GM12878 (cell line): Measurements from ENCODE around the gene SLC32A1. TPM values are rescaled to one million over a fixed set of nuclear protein-coding genes. Genes with fewer than 3 reads are reported as not detected.

Experiments used
- ATAC-seq: fragments of 200-7000 bp; cut with Tn5 transposase; 3 replicates; pipeline ENCODE4 v1.9.1; 2020; ENCODE audit warnings: mild to moderate bottlenecking, moderate library complexity
- BruUV-seq: library from RNA; stranded (reverse); fragments of 400-500 nt; replicated peaks from 2 replicates; lab custom pipeline; 2021; lab: Mats Ljungman, UMichigan
- CTCF ChIA-PET: fragments of 300-600 bp; sonication (Branson Sonifier 250); formaldehyde crosslinking; extraction: SDS; loops from one replicate; lab custom pipeline; 2021; ENCODE audit warnings: inconsistent platforms; lab: Yijun Ruan, JAX
- POLR2A ChIA-PET: fragments of 350-600 bp; formaldehyde crosslinking; extraction: SDS; loops from one replicate; lab custom pipeline; 2021; ENCODE audit warnings: inconsistent platforms; lab: Charles Lee
- RAD21 ChIA-PET: fragments of 300-600 bp; sonication (Branson Sonifier 250); formaldehyde crosslinking; loops from one replicate; lab custom pipeline; 2023; ENCODE audit warnings: antibody characterized with exemption; ENCODE audit not compliant: unreplicated experiment; lab: Charles Lee
- SMC1A ChIA-PET: fragments of 300-600 bp; sonication (Branson Sonifier 250); formaldehyde crosslinking; loops from one replicate; lab custom pipeline; 2023; ENCODE audit not compliant: unreplicated experiment, uncharacterized antibody; lab: Charles Lee
- DNase-seq: peaks from one replicate; pipeline ENCODE4 v3.0.0-alpha.2; 2011; ENCODE audit warnings: low read depth, low spot score
- FAIRE-seq: peaks from 3 replicates; lab custom pipeline; 2011; peaks lifted over from hg19 to GRCh38; lab: Jason Lieb, UNC
- H2AFZ ChIP-seq: 2 replicates; pipeline ENCODE4 v1.6.0; 2011; ENCODE audit warnings: low read depth, low read length, control low read depth; ENCODE audit not compliant: control insufficient read depth
- H3K27ac ChIP-seq: 2 replicates; pipeline ENCODE4 v1.5.1; 2011; ENCODE audit warnings: control low read depth; ENCODE audit not compliant: control insufficient read depth, insufficient read depth
- H3K27me3 ChIP-seq, 2 experiments: replicated peaks in 1 of 2; 2 replicates each; pipeline versions ENCODE4 v1.6.0 to v1.6.1; 2011; ENCODE audit warnings: low read length in 1 of 2; ENCODE audit not compliant: control insufficient read depth in 2 of 2, insufficient read depth in 2 of 2
- H3K36me3 ChIP-seq, 2 experiments: 2 replicates each; pipeline ENCODE4 v1.5.1; 2011; ENCODE audit warnings: low read length in 1 of 2; ENCODE audit not compliant: control insufficient read depth in 2 of 2, insufficient read depth in 2 of 2
- H3K4me1 ChIP-seq: 2 replicates; pipeline ENCODE4 v1.6.1; 2011; ENCODE audit warnings: mild to moderate bottlenecking, low read length, moderate library complexity, mixed read lengths; ENCODE audit not compliant: control insufficient read depth, insufficient read depth
- H3K4me2 ChIP-seq: 2 replicates; pipeline ENCODE4 v1.6.0; 2011; ENCODE audit warnings: control low read depth; ENCODE audit not compliant: control insufficient read depth, insufficient read depth
- H3K4me3 ChIP-seq: fragments of 200-600 bp; sonication (generic); 2 replicates; pipeline ENCODE4 v1.5.1; 2016
- H3K79me2 ChIP-seq: 2 replicates; pipeline ENCODE4 v1.6.0; 2011; ENCODE audit warnings: low read length; ENCODE audit not compliant: control insufficient read depth, insufficient read depth
- H3K9ac ChIP-seq: 2 replicates; pipeline ENCODE4 v1.8.0; 2011; ENCODE audit warnings: low read length, control low read depth, mixed read lengths; ENCODE audit not compliant: control insufficient read depth, insufficient read depth
- H3K9me3 ChIP-seq: replicated peaks from 3 replicates; pipeline ENCODE4 v1.5.1; 2011; ENCODE audit warnings: mild to moderate bottlenecking, low read length; ENCODE audit not compliant: control insufficient read depth, insufficient read depth
- H4K20me1 ChIP-seq: 2 replicates; pipeline ENCODE4 v1.6.0; 2011; ENCODE audit not compliant: control insufficient read depth, insufficient read depth
- BMI1 ChIP-seq: fragments of 450-650 bp; IDR thresholded peaks from 2 replicates; pipeline ENCODE4 v1.6.1; 2016; ENCODE audit warnings: mild to moderate bottlenecking, moderate library complexity, borderline replicate concordance
- EZH2 ChIP-seq: IDR thresholded peaks from 2 replicates; pipeline ENCODE4 v1.6.1; 2012; ENCODE audit warnings: low read depth, mild to moderate bottlenecking, control low read depth, inconsistent platforms, low read length, borderline replicate concordance; ENCODE audit not compliant: control insufficient read depth
- HDAC6 ChIP-seq: fragments of 200-600 bp; sonication (generic); IDR thresholded peaks from one replicate; pipeline ENCODE4 v1.8.0; 2017; ENCODE audit warnings: antibody characterized with exemption; ENCODE audit not compliant: unreplicated experiment
- IKZF1 ChIP-seq: fragments of 450-650 bp; conservative IDR thresholded peaks from 2 replicates; pipeline ENCODE4 v1.6.1; 2017; ENCODE audit warnings: antibody characterized with exemption, mild to moderate bottlenecking
- KLF5 ChIP-seq: fragments of 450-650 bp; IDR thresholded peaks from 2 replicates; pipeline ENCODE4 v1.6.1; 2014; ENCODE audit warnings: mild to moderate bottlenecking; ENCODE audit not compliant: partially characterized antibody
- LARP7 ChIP-seq: fragments of 450-650 bp; IDR thresholded peaks from 2 replicates; pipeline ENCODE4 v1.6.1; 2017; ENCODE audit warnings: mild to moderate bottlenecking
- MXI1 ChIP-seq: fragments of 150-350 bp; IDR thresholded peaks from 2 replicates; pipeline ENCODE4 v1.6.1; 2011; ENCODE audit warnings: low read depth, mild to moderate bottlenecking, inconsistent platforms, low read length, improper control_type of control experiment
- RAD51 ChIP-seq: fragments of 450-650 bp; IDR thresholded peaks from 2 replicates; pipeline ENCODE4 v1.6.1; 2016; ENCODE audit warnings: moderate library complexity, mild to moderate bottlenecking, inconsistent platforms
- TCF7 ChIP-seq: IDR thresholded peaks from 2 replicates; pipeline ENCODE4 v1.6.1; 2014; ENCODE audit warnings: antibody characterized with exemption, borderline replicate concordance
- ZZZ3 ChIP-seq: IDR thresholded peaks from 2 replicates; pipeline ENCODE4 v1.6.1; 2011; ENCODE audit warnings: low read depth; ENCODE audit not compliant: control insufficient read depth, insufficient read length
- WGBS: methylation state at CpG from one replicate; pipeline ENCODE4 v1.1.6; 2016; ENCODE audit warnings: low lambda C conversion rate; ENCODE audit not compliant: insufficient replicate concordance, insufficient coverage; ENCODE audit errors: missing lambda C conversion rate; 5-methylcytosine and 5-hydroxymethylcytosine counted together
- in situ Hi-C: fragments of 300-500 bp; cut with MboI; formaldehyde crosslinking; loops from 9 replicates; pipeline ENCODE4 v1.14.3; 2018; ENCODE audit warnings: mixed read lengths
- intact Hi-C: fragments of 100-400 bp; cut with micrococcal nuclease; formaldehyde crosslinking; loops from one replicate; pipeline ENCODE4 v1.14.2; 2022; ENCODE audit not compliant: unreplicated experiment
- polyA plus RNA-seq, 11 experiments: library from polyadenylated mRNA; depleted of rRNA in 4 of 11; unstranded in 6 of 11; stranded (reverse) in 5 of 11; fragments of >200 nt; fragmentation: Nextera tagmentation in 4 of 11; fragmentation: Illumina TruSeq in 1 of 11; extraction: Ambion mirVana in 4 of 11; extraction: Trizol in 1 of 11; gene quantifications; 1 replicate in 1 of 11; 2 replicates in 10 of 11; pipeline versions ENCODE4 v1.2.1 to v1.2.3, GENCODE V29; 2011 to 2016; ENCODE audit warnings: inconsistent platforms in 2 of 11, missing spikeins in 2 of 11, low read depth in 1 of 11
- total RNA-seq, 4 experiments: library from RNA; depleted of rRNA in 3 of 4; stranded (reverse); fragments of >200 nt in 3 of 4; fragmentation: Illumina TruSeq in 1 of 4; extraction: Trizol in 1 of 4; gene quantifications; 2 replicates each; pipeline versions ENCODE4 v1.2.1 to v1.2.3, GENCODE V29; 2013 to 2021
- TF ChIP-seq, protein P1 (sequence below): IDR thresholded peaks from 2 replicates; pipeline ENCODE4 v1.6.1; 2011; ENCODE audit warnings: low read depth, mild to moderate bottlenecking, low read length, moderate library complexity, borderline replicate concordance; ENCODE audit errors: extremely low read depth
- TF ChIP-seq, protein P2 (sequence below): IDR thresholded peaks from 2 replicates; pipeline ENCODE4 v1.6.1; 2011; ENCODE audit warnings: low read depth, low read length, improper control_type of control experiment, borderline replicate concordance

SLC32A1 gene
- total and polyA plus RNA-seq, 10 of the 15 experiments (the other 5 are each of a cell fraction or from before 2014, with no cell fraction given) = not detected

DNA sequence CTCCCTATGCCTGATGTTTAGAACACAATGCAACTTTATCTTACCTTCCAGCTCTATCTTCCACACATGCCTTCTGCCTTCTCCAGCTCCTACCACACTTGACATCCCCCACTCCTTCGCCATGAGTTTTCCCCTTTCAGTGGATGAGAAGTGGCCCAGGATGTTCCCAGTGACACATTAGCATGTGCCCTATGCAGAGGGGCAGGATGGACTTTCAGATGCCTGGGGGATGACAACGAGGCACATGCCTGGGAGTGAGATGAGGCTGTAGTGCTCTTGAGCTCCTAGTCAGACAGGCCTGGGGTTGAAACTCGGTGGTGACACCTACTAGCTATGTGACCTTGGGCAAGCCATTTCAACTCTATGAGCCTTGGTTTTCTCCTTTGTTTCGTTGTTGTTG lies 20.1 kb upstream of the SLC32A1 start:
- intact Hi-C loops = no loop called here
- in situ Hi-C loops = no loop called here
- DNase-seq (no peak), ATAC-seq (no peak), FAIRE-seq (no peak)
- Histone ChIP-seq H3K27me3 (peaks cover 7 to 9% of the 10 kb centered on the region in 2 experiments; a peak in 3 of 4 replicates), H3K9me3 (no peaks in the 10 kb centered on the region), H3K36me3 (no peaks in the 10 kb centered on the region), H3K27ac (no peak overlapping the region), H3K4me1 (no peaks in the 10 kb centered on the region), H3K4me2 (no peak overlapping the region), H3K4me3 (no peak overlapping the region), H3K79me2 (no peaks in the 10 kb centered on the region), H3K9ac (no peak overlapping the region), H4K20me1 (no peaks in the 10 kb centered on the region), H2AFZ (no peak overlapping the region)
- ChIA-PET RAD21 (no interaction called here), SMC1A (no interaction called here), CTCF (interaction anchor here (1.0 kb wide), 1 partner anchor 47 kb away, joined by 3 read pairs; no protein-coding TSS in a partner anchor), POLR2A (no interaction called here)
- 4% methylated on average over 4 of the region's 4 CpGs for WGBS
- BruUV-seq = no TSS peak
- no peak for TF ChIP-seq RAD51
- TF ChIP-seq EZH2 = no peak
- TF ChIP-seq MXI1 = no peak
- no peak for TF ChIP-seq LARP7
- TF ChIP-seq KLF5 = no peak
- TF ChIP-seq, protein P1, sequence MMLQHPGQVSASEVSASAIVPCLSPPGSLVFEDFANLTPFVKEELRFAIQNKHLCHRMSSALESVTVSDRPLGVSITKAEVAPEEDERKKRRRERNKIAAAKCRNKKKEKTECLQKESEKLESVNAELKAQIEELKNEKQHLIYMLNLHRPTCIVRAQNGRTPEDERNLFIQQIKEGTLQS = no peak

DNA sequence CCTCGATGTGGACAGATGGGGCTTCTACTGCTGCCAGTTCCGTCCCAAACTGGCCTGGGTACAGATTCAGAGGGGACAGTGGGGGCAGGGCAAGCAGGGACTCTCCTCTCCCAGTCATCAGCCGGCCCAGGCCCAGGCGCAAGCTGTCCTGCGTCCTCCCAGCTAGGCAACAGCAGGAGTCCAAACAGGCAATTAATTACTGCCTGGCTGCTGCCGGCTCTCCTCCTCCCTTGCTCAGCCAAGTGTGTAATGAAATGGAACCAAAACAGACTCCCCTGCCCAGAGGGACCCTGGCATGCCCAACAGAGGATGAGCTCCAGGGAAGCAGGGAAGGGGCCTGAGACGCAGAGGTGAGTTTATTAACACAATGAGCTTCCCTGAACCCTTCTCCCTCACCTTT lies 17.8 kb upstream of the SLC32A1 start:
- RAD21 ChIA-PET = no interaction called here
- in situ Hi-C loops = no loop called here
- no peaks in the 10 kb centered on the region for H3K79me2 ChIP-seq
- H3K27ac ChIP-seq = no peak overlapping the region
- CTCF ChIA-PET = interaction anchor here (0.7 kb wide), 2 partner anchors 44 to 56 kb away, joined by 3 read pairs; no protein-coding TSS in a partner anchor
- no peak overlapping the region for H3K4me3 ChIP-seq
- BruUV-seq = no TSS peak
- no peaks in the 10 kb centered on the region for H3K4me1 ChIP-seq
- FAIRE-seq = no peak
- no peak overlapping the region for H3K4me2 ChIP-seq
- no peaks in the 10 kb centered on the region for H3K9me3 ChIP-seq
- TF ChIP-seq IKZF1 (no peak), TCF7 (no peak), BMI1 (no peak), HDAC6 (no peak), ZZZ3 (no peak)
- TF ChIP-seq, protein P2, sequence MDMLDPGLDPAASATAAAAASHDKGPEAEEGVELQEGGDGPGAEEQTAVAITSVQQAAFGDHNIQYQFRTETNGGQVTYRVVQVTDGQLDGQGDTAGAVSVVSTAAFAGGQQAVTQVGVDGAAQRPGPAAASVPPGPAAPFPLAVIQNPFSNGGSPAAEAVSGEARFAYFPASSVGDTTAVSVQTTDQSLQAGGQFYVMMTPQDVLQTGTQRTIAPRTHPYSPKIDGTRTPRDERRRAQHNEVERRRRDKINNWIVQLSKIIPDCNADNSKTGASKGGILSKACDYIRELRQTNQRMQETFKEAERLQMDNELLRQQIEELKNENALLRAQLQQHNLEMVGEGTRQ = no peak
- TF ChIP-seq, all 136 proteins: peak for 0
- DNase-seq (no peak), ATAC-seq (no peak)
- SMC1A ChIA-PET = no interaction called here
- intact Hi-C loops = no loop called here
- H3K9ac ChIP-seq = no peak overlapping the region
- no peaks in the 10 kb centered on the region for H3K36me3 ChIP-seq
- H3K27me3 ChIP-seq = peaks cover 5 to 6% of the 10 kb centered on the region in 2 experiments; a peak in 3 of 4 replicates
- no peak overlapping the region for H2AFZ ChIP-seq
- POLR2A ChIA-PET = no interaction called here
- H4K20me1 ChIP-seq = no peaks in the 10 kb centered on the region
- WGBS = 16% methylated on average over 7 of the region's 7 CpGs
